ENCODE data around the gene SLC23A3.
A peak's percentile ranks its signal among the peaks of the same experiment; 100 is the strongest.

The SLC23A3 gene

GRCh38 chr2:219155054-219155644, 14.7 kb downstream of the SLC23A3 start:
- FAIRE-seq (no peak), DNase-seq (ENCODE audit: low spot score) (peak; percentile 60)

DNA sequence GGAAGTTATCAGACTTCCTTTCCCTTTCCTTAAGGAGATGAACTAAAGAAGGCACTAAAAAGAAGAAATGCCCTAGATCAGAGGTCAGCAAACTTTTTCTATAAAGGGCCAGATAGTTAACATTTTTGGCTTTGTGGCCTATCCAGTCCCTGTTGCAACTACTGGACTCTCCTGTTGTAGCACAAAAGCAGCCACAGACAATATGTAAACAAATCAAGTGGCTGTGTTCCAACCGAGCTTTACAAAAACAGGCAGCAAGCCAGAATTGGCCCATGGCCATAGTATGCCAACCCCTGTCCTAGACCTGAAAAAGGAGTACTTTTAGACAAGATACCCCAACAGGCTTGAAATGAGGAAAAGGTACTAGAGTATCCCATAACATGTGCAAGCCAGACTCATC, 20.2 kb downstream of the SLC23A3 start:
- DNase-seq (ENCODE audit: low spot score): no peak
- FAIRE-seq: no peak

DNA sequence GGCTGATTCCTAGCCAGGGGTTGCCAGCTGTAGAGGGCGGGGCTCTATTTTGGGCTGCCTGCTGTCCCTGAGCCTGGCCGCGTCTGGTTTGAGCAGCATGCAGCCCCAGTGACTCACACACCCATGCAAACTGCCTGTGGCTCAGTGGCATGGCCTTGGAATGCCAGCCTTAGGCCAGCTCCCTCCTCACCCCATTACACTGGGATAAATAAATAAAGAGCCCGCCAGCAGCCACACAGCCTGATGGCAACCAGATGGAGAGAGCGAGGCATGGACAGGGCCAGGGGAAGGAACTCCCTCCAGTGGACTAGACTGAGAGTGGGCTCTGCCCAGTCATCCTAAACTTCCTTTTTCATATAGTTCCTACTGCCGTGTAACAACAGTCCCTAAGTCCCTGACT, 27.5 kb downstream of the SLC23A3 start:
- FAIRE-seq (peak; percentile 56), DNase-seq (ENCODE audit: low spot score) (peak; percentile 85)

DNA sequence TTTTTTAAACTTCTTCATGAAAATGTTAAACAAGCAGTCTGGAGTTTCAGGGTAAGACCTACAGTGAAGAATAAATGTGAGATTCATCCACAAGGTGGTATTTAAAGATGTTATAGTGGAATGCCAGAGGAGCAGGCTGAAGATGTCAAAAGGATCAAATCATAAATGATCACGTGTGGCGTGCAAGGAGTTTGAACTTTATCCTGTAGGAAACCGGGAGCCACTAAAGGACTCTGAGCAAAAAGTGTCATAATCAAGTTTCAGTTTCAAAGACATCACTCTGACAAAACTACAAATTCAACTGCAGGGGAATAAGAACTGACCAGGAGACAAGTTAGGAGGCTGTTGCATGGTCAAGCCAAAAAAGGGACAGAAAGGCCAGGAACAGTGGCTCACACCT, 29.1 kb downstream of the SLC23A3 start:
- FAIRE-seq: no peak
- DNase-seq (ENCODE audit: low spot score): no peak

GRCh38 chr2:219133976-219134375, 35.9 kb downstream of the SLC23A3 start:
- FAIRE-seq (no peak), DNase-seq (ENCODE audit: low spot score) (no peak)

GRCh38 chr2:219131744-219132143, 38.1 kb downstream of the SLC23A3 start:
- FAIRE-seq (no peak), DNase-seq (ENCODE audit: low spot score) (no peak)

DNA sequence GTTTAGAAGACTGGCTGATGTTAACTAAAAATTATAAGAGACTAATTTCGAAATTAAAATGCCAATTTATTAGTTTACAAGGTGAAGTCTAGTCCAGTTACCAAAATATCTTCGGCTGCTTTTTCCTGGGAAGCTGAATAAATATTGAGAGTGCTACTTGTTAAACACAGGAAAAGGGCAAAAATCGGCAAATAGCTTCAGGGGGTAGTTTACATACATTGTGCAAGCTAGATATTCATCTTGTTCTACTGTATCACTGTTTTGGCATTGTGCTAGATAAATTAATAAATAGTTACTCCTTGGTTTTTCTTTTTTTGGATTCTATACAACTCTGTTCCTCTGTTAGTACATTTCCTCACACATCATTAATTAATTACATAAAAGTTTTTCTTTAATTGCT, 38.5 kb downstream of the SLC23A3 start:
- FAIRE-seq (no peak), DNase-seq (ENCODE audit: low spot score) (no peak)

GRCh38 chr2:219129589-219129988, 40.2 kb downstream of the SLC23A3 start:
- DNase-seq (ENCODE audit: low spot score): no peak
- FAIRE-seq: no peak

GRCh38 chr2:219128396-219128795, 41.4 kb downstream of the SLC23A3 start:
- DNase-seq (ENCODE audit: low spot score): no peak
- FAIRE-seq: no peak

- FAIRE-seq: no peak
- no peak for DNase-seq (ENCODE audit: low spot score)
Measured at GRCh38 chr2:219127037-219127635, 42.7 kb downstream of the SLC23A3 start.

GRCh38 chr2:219126555-219126954, 43.3 kb downstream of the SLC23A3 start:
- no peak for DNase-seq (ENCODE audit: low spot score)
- FAIRE-seq: no peak

- FAIRE-seq (no peak), DNase-seq (ENCODE audit: low spot score) (no peak)
Measured at GRCh38 chr2:219125886-219126270, 44.0 kb downstream of the SLC23A3 start.

DNA sequence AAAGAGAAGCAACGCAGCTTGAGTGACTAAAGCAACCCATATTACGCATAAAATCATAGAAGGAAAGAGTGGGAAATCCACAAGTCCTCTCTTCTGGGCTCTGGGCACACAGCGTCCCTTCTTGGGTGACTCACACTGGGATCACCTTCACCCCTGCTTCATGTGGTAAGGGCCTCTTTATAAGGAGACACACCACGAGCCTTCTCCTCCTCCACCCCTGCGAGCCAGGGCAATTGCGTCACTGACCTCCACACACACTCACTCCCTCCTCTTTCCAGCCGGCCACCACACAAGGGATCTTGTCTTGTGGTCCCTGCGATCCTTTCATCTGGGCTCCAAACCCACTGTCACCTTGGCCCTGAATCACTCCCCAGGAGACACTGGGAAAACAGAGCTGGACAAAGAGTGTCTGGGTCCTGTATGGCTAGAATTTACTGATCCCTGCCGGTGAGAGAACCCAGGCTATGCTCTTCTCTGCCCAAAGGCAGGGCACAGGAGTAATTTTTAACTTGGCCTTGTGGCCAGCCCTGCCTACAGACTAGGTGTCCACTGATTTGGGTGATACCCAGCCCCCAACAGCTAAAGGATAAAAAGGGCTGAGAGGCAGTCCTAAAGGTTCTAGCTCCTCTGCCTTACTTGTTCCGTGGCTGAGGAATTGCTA, 44.5 kb downstream of the SLC23A3 start:
- peak; percentile 85 for DNase-seq (ENCODE audit: low spot score)
- no peak for FAIRE-seq

- DNase-seq (ENCODE audit: low spot score) (no peak), FAIRE-seq (peak; percentile 56)
Measured at GRCh38 chr2:219124381-219125110, 45.3 kb downstream of the SLC23A3 start.

- no peak for FAIRE-seq
- DNase-seq (ENCODE audit: low spot score): no peak
Measured at GRCh38 chr2:219123356-219124135, 46.3 kb downstream of the SLC23A3 start.

DNA sequence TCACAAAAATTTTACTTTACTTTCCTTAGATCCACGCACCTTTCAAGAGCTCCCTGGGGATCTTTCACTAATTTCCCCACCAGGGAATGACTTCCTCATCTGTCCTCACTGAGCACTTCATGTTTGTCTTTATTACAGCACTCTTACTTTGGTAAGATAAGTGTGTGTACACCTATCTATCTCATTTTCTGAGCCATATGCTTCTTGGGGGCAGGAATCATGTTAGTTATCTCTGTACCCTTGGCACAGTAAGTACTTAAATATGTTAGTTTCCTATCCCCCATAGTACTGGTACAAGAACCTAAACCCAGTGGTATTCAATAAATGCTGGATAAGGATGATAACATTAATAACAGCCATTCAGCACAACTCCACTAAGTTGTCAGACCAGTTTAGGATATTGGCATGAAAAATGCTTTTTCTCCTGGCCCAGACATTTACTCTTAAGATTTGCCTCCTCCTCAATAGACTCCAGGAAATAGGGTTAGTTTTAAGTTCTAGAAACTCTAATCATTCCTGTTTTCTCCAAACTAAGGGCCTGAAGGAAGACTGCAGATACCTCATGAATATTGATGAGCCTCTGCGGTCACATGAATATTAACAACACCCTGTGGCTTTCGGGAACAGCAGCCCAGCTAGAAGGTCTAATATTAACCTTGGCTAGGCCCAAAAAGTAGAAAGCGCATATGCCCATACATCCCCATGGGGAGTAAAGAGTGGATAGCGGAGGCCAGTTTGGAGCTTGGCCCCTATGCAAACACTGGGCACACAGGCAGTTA, 47.4 kb downstream of the SLC23A3 start:
- FAIRE-seq: no peak
- DNase-seq (ENCODE audit: low spot score): no peak

DNA sequence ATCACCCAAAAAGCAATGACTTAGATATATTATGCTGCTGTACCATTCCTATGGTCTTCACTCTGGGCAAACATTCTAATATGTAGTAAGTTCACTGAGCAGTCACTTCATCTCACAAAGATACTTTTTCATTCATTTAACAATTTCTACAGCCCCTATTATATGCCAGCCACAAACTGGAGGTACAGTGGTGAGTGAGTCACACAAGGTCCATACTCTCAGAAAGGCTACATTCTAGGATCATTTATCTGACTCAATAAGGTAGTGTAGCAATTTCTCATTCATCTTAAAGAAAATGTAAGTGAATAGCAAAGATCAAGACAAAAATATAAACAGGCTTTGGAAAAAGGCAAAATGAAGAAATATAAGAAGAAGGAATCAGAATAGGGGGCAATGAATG, 49.7 kb downstream of the SLC23A3 start:
- DNase-seq (ENCODE audit: low spot score) (no peak), FAIRE-seq (no peak)

DNA sequence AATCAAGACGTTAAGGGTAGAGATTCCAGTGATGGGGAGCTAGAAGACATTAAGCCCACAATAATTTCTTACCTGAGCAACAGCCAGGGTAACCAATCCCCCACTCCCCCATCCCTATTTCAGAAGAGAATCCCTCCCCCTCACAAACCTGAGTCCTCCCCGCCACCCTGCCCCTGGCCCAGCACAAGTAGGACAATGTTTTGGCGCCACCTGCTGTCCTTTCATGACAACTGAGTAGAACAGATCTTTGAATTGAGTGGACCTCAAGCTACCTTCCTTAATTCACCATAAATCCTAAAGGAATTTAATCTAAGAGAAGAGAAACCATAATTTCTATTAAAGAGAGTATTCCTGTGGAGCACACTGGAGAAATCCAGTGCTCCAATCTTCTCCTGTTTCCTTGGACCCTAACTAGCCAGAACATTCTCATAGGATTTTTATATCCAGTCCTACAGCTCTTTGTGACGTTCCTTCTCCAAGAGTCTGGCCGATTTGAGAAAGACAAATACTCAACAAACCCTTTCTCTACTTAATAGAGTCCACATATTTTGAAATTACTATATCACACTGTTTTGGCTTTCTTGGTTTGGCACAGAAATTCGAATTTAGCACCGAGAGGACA, 50.3 kb downstream of the SLC23A3 start:
- DNase-seq (ENCODE audit: low spot score) (peak; percentile 62), FAIRE-seq (no peak)

- FAIRE-seq: no peak
- DNase-seq (ENCODE audit: low spot score): no peak
Measured at GRCh38 chr2:219118504-219118903, 51.3 kb downstream of the SLC23A3 start.
